Measurements from ENCODE around the gene INO80. TPM values are rescaled to one million over a fixed set of nuclear protein-coding genes. Genes with fewer than 3 reads are reported as not detected.

INO80 gene
- total and polyA plus RNA-seq, 2 donors (not counting 1 experiment from before 2014, with no cell fraction given), result 16.3 to 55.7 TPM

- whole genome bisulfite sequencing (ENCODE audit: insufficient coverage), result 89% methylated on average over 3 of the region's 4 CpGs
- H4K20me1 ChIP-seq (ENCODE audit: control insufficient read depth, insufficient read depth, low read length, poor library complexity, severe bottlenecking), result peaks cover 7% of the 10 kb centered on the region
- Mint-ChIP-seq H3K27me3 (no peaks in the 10 kb centered on the region), H3K4me1 (no peaks in the 10 kb centered on the region), H3K4me3 (no peak overlapping the region), H3K27ac (no peak overlapping the region), H3K9me3 (ENCODE audit: insufficient read depth) (no peaks in the 10 kb centered on the region)
- H3K27me3 ChIP-seq (replicated peaks in 1 of 4; ENCODE audit: control extremely low read depth in 1 of 4, control insufficient read depth in 3 of 4, insufficient read depth in 4 of 4, low read length in 3 of 4), result no peaks in the 10 kb centered on the region
- TF ChIP-seq CTCF (IDR thresholded peaks at IDR 0.05) (no peak), EZH2 (IDR thresholded peaks at IDR 0.05; ENCODE audit: borderline replicate concordance, insufficient read depth, low read depth, low read length, poor library complexity, severe bottlenecking) (no peak)
- H3K36me3 ChIP-seq (replicated peaks in 1 of 2; ENCODE audit: control extremely low read depth in 1 of 2, control insufficient read depth in 1 of 2, extremely low read depth in 1 of 2, insufficient read depth in 2 of 2, low read length in 1 of 2), result peaks cover 23 to 57% of the 10 kb centered on the region in 2 experiments
- no peak overlapping the region for H3K9ac ChIP-seq (ENCODE audit: low read length)
- H3K4me3 ChIP-seq (ENCODE audit: control extremely low read depth in 1 of 5, extremely low read depth in 1 of 5, insufficient read depth in 1 of 5, low read depth in 2 of 5, low read length in 4 of 5), result no peak overlapping the region
- no peaks in the 10 kb centered on the region for H3K9me3 ChIP-seq (ENCODE audit: control extremely low read depth in 1 of 3, control insufficient read depth in 2 of 3, insufficient read depth in 1 of 3, low read length in 2 of 3)
- intact Hi-C loops (cut with micrococcal nuclease), result loop anchor here (5.0 kb wide), 2 partner anchors 82 to 167 kb away; no protein-coding TSS in a partner anchor
- POLR2A ChIA-PET, result interaction anchor here (0.7 kb wide), 1 partner anchor 115 kb away, joined by 4 read pairs; no protein-coding TSS in a partner anchor
- CTCF ChIA-PET, result interaction anchor here (1.2 to 12.2 kb wide), 5 partner anchors 10 to 166 kb away, joined by 4 to 176 read pairs (median 7); no protein-coding TSS in a partner anchor
- no peak overlapping the region for H2AFZ ChIP-seq (ENCODE audit: insufficient read depth, low read depth, low read length, poor library complexity, severe bottlenecking)
- no peaks in the 10 kb centered on the region for H3K4me1 ChIP-seq (ENCODE audit: control insufficient read depth in 2 of 2, insufficient read depth in 2 of 2, low read length in 2 of 2)
- no peak for DNase-seq
- peaks cover 3% of the 10 kb centered on the region for H3K79me2 ChIP-seq (ENCODE audit: control insufficient read depth, insufficient read depth, low read length)
- no peak for ATAC-seq (ENCODE audit: low read depth)
- no peak overlapping the region for H3K27ac ChIP-seq (ENCODE audit: low read length in 2 of 2)
- no peak overlapping the region for H3K4me2 ChIP-seq (replicated peaks; ENCODE audit: low read depth, low read length, poor library complexity, severe bottlenecking)
Measured at GRCh38 chr15:41024131-41024530, 91.9 kb downstream of the INO80 start.

GRCh38 chr15:41022487-41023090 lies 93.5 kb downstream of the INO80 start:
- POLR2A ChIA-PET, result interaction anchor here (1.1 kb wide), 1 partner anchor 117 kb away, joined by 3 read pairs; no protein-coding TSS in a partner anchor
- H4K20me1 ChIP-seq (ENCODE audit: control insufficient read depth, insufficient read depth, low read length, poor library complexity, severe bottlenecking), result peaks cover 7% of the 10 kb centered on the region
- Mint-ChIP-seq H3K27ac (no peak overlapping the region), H3K4me3 (no peak overlapping the region), H3K9me3 (ENCODE audit: insufficient read depth) (no peaks in the 10 kb centered on the region), H3K4me1 (no peaks in the 10 kb centered on the region), H3K27me3 (no peaks in the 10 kb centered on the region)
- TF ChIP-seq EZH2 (IDR thresholded peaks at IDR 0.05; ENCODE audit: borderline replicate concordance, insufficient read depth, low read depth, low read length, poor library complexity, severe bottlenecking), result no peak
- TF ChIP-seq CTCF (IDR thresholded peaks at IDR 0.05), result peak; percentile 74
- intact Hi-C loops (cut with micrococcal nuclease), result loop anchor here (1.0 to 5.0 kb wide), 3 partner anchors 80 to 165 kb away; no protein-coding TSS in a partner anchor
- H3K27ac ChIP-seq (ENCODE audit: low read length in 2 of 2), result no peak overlapping the region
- peak; percentile 64 for DNase-seq
- H3K4me2 ChIP-seq (replicated peaks; ENCODE audit: low read depth, low read length, poor library complexity, severe bottlenecking), result no peak overlapping the region
- H3K9me3 ChIP-seq (ENCODE audit: control extremely low read depth in 1 of 3, control insufficient read depth in 2 of 3, insufficient read depth in 1 of 3, low read length in 2 of 3), result no peaks in the 10 kb centered on the region
- CTCF ChIA-PET, result interaction anchor here (0.7 to 12.2 kb wide), 9 partner anchors 12 to 164 kb away, joined by 3 to 176 read pairs (median 4); partner anchors contain the start of gene VPS18
- H3K4me1 ChIP-seq (ENCODE audit: control insufficient read depth in 2 of 2, insufficient read depth in 2 of 2, low read length in 2 of 2), result no peaks in the 10 kb centered on the region
- H3K79me2 ChIP-seq (ENCODE audit: control insufficient read depth, insufficient read depth, low read length), result peaks cover 3% of the 10 kb centered on the region
- no peak overlapping the region for H3K4me3 ChIP-seq (ENCODE audit: control extremely low read depth in 1 of 5, extremely low read depth in 1 of 5, insufficient read depth in 1 of 5, low read depth in 2 of 5, low read length in 4 of 5)
- H3K27me3 ChIP-seq (replicated peaks in 1 of 4; ENCODE audit: control extremely low read depth in 1 of 4, control insufficient read depth in 3 of 4, insufficient read depth in 4 of 4, low read length in 3 of 4), result no peaks in the 10 kb centered on the region
- no peak overlapping the region for H3K9ac ChIP-seq (ENCODE audit: low read length)
- peaks cover 26 to 68% of the 10 kb centered on the region in 2 experiments for H3K36me3 ChIP-seq (replicated peaks in 1 of 2; ENCODE audit: control extremely low read depth in 1 of 2, control insufficient read depth in 1 of 2, extremely low read depth in 1 of 2, insufficient read depth in 2 of 2, low read length in 1 of 2)
- WGBS (ENCODE audit: insufficient coverage), result 54% methylated on average over 5 of the region's 5 CpGs
- ATAC-seq (ENCODE audit: low read depth), result peak; percentile 63
- H2AFZ ChIP-seq (ENCODE audit: insufficient read depth, low read depth, low read length, poor library complexity, severe bottlenecking), result no peak overlapping the region

Data from B cell (primary cell).